Measurements from ENCODE around the gene RGMA.

Gene RGMA

GRCh38 chr15:93072411-93073394 lies 16.3 kb downstream of the RGMA start:
- no peak overlapping the region for H3K4me3 ChIP-seq (ENCODE audit: low read depth, low read length)
- TF ChIP-seq CTCF (IDR thresholded peaks at IDR 0.05; ENCODE audit: borderline replicate concordance, insufficient read depth, low read depth, low read length) = no peak

- no peak overlapping the region for H3K4me3 ChIP-seq (ENCODE audit: low read depth, low read length)
- TF ChIP-seq CTCF (IDR thresholded peaks at IDR 0.05; ENCODE audit: borderline replicate concordance, insufficient read depth, low read depth, low read length) = no peak
Observed at GRCh38 chr15:93072011-93072410, 17.0 kb downstream of the RGMA start.

- H3K4me3 ChIP-seq (ENCODE audit: low read depth, low read length) = no peak overlapping the region
Observed at GRCh38 chr15:93071469-93071936, 17.5 kb downstream of the RGMA start.

GRCh38 chr15:93070551-93071296 lies 18.3 kb downstream of the RGMA start:
- no peak overlapping the region for H3K4me3 ChIP-seq (ENCODE audit: low read depth, low read length)
- TF ChIP-seq CTCF (IDR thresholded peaks at IDR 0.05; ENCODE audit: borderline replicate concordance, insufficient read depth, low read depth, low read length) = no peak

More at GRCh38 chr15:93071469-93071936, 17.5 kb downstream of the RGMA start:
- TF ChIP-seq CTCF (IDR thresholded peaks at IDR 0.05; ENCODE audit: borderline replicate concordance, insufficient read depth, low read depth, low read length) = no peak

GRCh38 chr15:93070132-93070531 lies 18.9 kb downstream of the RGMA start:
- H3K4me3 ChIP-seq (ENCODE audit: low read depth, low read length) = no peak overlapping the region

GRCh38 chr15:93068581-93069199 lies 20.3 kb downstream of the RGMA start:
- no peak overlapping the region for H3K4me3 ChIP-seq (ENCODE audit: low read depth, low read length)
- TF ChIP-seq CTCF (IDR thresholded peaks at IDR 0.05; ENCODE audit: borderline replicate concordance, insufficient read depth, low read depth, low read length) = no peak

More at GRCh38 chr15:93070132-93070531, 18.9 kb downstream of the RGMA start:
- no peak for TF ChIP-seq CTCF (IDR thresholded peaks at IDR 0.05; ENCODE audit: borderline replicate concordance, insufficient read depth, low read depth, low read length)

All from GM12875 (cell line).